Stimulated activated naive CD8-positive, alpha-beta T cell treated with anti-CD3 and anti-CD28 coated beads, Interleukin-15, Interleukin-2, amounts not matched to agents 100 ng/mL and 50 ng/mL, for 24 hours (primary cell): ENCODE data around the gene KRTAP2-2.
"Not testable (repeated sequence)": the region's sequence is repeated elsewhere in the genome, so short reads cannot be mapped to it uniquely, and the experiment has no call there.

Source experiments
- H3K27ac Mint-ChIP-seq: one replicate; pipeline ENCODE4 v1.8.0; 2021; ENCODE audit warnings: mild to moderate bottlenecking, mixed read lengths
- H3K27me3 Mint-ChIP-seq: one replicate; pipeline ENCODE4 v1.8.0; 2021; ENCODE audit warnings: mixed read lengths
- H3K36me3 Mint-ChIP-seq: one replicate; pipeline ENCODE4 v1.8.0; 2021; ENCODE audit warnings: low read depth, mixed read lengths
- H3K4me1 Mint-ChIP-seq: one replicate; pipeline ENCODE4 v1.8.0; 2021; ENCODE audit warnings: low read depth, mixed read lengths
- H3K4me3 Mint-ChIP-seq: one replicate; pipeline ENCODE4 v1.8.0; 2021; ENCODE audit warnings: mild to moderate bottlenecking, mixed read lengths
- H3K9me3 Mint-ChIP-seq: one replicate; pipeline ENCODE4 v1.8.0; 2021; ENCODE audit warnings: mixed read lengths

KRTAP2-2 gene

DNA sequence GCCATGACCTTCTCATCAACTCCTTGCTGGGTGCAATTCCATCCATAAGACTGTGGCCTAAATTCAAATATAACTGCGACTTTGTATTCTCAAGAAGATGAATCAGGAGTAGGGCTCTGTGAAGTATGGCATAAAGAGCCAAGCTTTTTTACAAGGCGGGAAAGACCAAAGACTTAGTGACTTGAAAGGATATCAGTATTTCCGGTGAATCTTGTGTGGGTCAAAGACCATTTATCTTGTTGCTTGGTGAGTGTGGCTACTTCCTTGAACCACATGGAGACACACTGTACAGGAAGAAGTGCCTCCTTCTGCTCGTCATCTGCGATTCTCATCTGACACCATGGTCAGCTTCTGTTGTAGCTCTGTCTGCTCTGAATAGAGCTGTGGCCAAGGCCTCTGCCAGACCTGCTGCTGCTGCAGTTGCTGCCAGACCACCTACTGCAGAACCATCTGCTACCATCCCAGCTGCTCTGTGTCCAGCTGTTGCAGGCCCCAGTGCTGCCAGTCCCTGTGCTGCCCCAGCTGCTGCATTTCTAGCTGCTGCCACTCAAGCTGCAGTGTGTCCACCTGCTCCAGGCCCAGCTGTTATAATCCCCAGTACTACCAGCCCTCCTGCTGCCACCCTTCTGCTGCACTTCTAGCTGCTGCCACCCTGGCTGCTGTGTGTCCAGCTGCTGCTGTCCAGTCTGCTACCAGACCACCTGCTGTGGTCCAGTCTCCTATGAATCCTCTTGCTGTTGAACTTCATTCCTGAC lies 16.8 kb upstream of the KRTAP2-2 start:
- H3K27me3 Mint-ChIP-seq = peaks cover 5% of the 10 kb centered on the region
- H3K36me3 Mint-ChIP-seq = no peaks in the 10 kb centered on the region
- H3K27ac Mint-ChIP-seq = no peak overlapping the region
- no peaks in the 10 kb centered on the region for H3K9me3 Mint-ChIP-seq
- no peaks in the 10 kb centered on the region for H3K4me1 Mint-ChIP-seq
- H3K4me3 Mint-ChIP-seq = no peak overlapping the region

DNA sequence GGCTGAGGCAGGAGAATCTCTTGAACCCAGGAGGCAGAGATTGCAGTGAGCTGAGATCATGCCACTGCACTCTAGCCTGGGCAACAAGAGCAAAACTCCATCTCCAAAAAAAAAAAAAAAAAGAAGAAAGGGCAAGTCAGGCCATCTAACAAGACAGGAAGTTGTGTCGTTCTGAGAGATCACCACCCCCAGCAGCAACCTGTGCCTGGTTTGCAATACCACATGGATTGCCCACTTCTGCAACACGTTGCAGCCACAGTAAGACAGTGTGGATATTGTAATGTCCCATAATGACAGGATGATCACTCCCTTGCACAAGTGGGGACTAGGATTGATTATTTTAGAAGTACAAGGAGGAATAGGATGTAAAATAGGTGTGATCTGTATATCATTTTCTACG lies 14.0 kb upstream of the KRTAP2-2 start:
- Mint-ChIP-seq H3K27ac (no peak overlapping the region), H3K4me3 (no peak overlapping the region), H3K36me3 (no peaks in the 10 kb centered on the region), H3K9me3 (no peaks in the 10 kb centered on the region), H3K4me1 (peaks cover 4% of the 10 kb centered on the region), H3K27me3 (no peaks in the 10 kb centered on the region)

DNA sequence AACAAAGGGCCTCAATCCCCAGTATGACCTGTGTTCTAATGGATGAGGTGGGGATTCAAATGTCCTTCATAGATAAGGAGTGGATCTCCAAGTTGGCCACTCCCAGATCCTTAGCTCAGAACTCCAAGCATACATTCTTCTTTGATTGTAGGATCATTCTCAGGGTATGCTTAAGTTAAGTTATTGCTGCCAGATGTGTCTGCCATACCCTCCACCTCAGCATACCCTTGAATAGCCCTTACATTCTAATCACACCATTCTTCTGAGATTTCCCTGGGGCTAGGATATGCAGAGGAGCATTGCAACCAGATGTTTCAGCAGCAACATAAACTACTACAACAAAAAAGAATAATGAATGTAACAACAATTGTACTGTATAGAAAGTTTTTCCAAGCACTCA lies 12.3 kb upstream of the KRTAP2-2 start:
- Mint-ChIP-seq H3K27ac (no peak overlapping the region), H3K9me3 (no peaks in the 10 kb centered on the region), H3K4me3 (no peak overlapping the region), H3K27me3 (no peaks in the 10 kb centered on the region), H3K4me1 (peaks cover 4% of the 10 kb centered on the region), H3K36me3 (no peaks in the 10 kb centered on the region)

DNA sequence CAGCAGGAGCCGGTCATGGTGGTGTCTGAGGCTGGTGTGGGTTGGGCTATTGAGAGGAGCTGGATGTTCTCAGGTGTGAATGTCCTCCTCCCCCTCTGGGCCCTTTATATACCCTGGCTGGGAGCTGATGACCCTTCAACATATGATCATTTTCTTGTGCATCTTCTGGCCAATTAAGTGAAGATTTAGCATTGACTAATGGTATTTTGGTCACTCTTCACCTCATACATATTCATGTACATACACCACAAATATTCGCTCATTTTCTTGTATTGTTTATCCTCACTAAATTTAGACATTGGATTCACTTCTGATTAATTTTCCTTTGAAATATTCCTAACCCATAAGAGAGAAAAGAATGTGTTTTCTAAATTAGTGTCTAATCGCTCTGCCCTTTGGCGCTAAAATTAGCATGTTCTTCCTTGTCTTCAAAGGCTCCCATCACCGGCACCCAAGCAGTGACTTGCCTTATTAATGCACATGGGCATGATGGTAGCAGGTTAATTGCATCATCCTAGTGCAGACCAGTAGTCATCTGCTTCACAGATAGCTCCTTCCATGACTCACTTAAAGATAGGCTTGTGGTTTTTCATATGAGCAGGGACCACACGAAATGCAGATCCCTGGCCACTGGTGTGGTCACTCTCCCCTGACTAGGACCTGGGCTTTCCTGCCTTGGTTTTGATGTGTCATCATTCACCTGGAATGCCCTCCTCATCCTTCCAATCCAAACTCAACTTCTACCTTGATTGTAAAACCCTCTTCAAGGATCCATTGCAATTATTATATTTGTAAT lies 11.0 kb upstream of the KRTAP2-2 start, which contains the start of gene KRTAP2-4:
Gene KRTAP2-4, minus strand, starts transcription at position 51 of the 796 bp plus-strand sequence. Its CDS starts 34 bp downstream, at position 17.
- Mint-ChIP-seq H3K9me3 (no peaks in the 10 kb centered on the region), H3K4me3 (no peak within 1 kb of the TSS), H3K27me3 (peaks cover 3% of the 10 kb centered on the region), H3K4me1 (peaks cover 4% of the 10 kb centered on the region), H3K27ac (no peak within 1 kb of the TSS), H3K36me3 (no peaks in the 10 kb centered on the region)

DNA sequence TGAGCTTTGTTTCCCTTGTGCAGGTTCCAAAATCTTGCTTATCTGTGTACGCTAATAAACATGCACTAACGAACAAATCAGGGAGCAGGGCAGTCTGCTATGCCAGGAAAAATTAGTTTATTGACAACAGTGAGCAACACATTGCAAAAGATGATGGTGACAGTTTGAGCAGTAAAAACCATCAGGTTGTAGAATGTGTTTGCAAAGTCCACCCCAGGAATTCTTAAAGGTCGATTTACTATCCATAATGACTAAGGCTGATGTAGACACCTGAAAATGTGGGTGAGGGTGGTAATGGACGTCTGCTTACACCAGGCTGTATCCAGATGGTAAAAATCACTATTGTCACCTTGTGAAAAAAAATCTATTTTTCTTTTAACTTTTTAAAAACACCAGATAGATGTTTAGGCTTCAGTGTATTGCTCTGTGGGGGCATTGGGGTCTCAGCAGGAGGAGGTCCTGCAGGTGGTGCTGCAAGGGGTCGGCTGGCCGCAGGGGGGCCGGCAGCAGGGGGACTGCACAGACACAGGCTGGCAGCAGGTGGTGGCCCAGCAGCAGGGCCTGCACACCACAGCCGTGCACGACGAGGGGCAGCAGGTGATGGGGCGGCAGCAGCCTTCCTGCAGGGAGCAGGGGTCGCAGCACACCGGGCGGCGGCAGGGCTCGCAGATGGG lies 10.1 kb upstream of the KRTAP2-2 start:
- not testable (repeated sequence) for H3K4me1 Mint-ChIP-seq, H3K27ac Mint-ChIP-seq, H3K4me3 Mint-ChIP-seq, H3K9me3 Mint-ChIP-seq, H3K36me3 Mint-ChIP-seq
- H3K27me3 Mint-ChIP-seq = peaks cover 11% of the 10 kb centered on the region

GRCh38 chr17:41064301-41064700 lies 9.3 kb upstream of the KRTAP2-2 start:
- Mint-ChIP-seq H3K36me3 (no peaks in the 10 kb centered on the region), H3K27ac (no peak overlapping the region), H3K9me3 (no peaks in the 10 kb centered on the region), H3K4me3 (no peak overlapping the region), H3K4me1 (peaks cover 4% of the 10 kb centered on the region), H3K27me3 (peaks cover 16% of the 10 kb centered on the region)

- Mint-ChIP-seq H3K9me3 (no peaks in the 10 kb centered on the region), H3K4me1 (peaks cover 4% of the 10 kb centered on the region), H3K27me3 (peaks cover 23% of the 10 kb centered on the region), H3K4me3 (no peak overlapping the region), H3K36me3 (no peaks in the 10 kb centered on the region), H3K27ac (no peak overlapping the region)
Observed at GRCh38 chr17:41063449-41063848, 8.4 kb upstream of the KRTAP2-2 start.

GRCh38 chr17:41061964-41062363 lies 6.9 kb upstream of the KRTAP2-2 start:
- no peak overlapping the region for H3K4me3 Mint-ChIP-seq

DNA sequence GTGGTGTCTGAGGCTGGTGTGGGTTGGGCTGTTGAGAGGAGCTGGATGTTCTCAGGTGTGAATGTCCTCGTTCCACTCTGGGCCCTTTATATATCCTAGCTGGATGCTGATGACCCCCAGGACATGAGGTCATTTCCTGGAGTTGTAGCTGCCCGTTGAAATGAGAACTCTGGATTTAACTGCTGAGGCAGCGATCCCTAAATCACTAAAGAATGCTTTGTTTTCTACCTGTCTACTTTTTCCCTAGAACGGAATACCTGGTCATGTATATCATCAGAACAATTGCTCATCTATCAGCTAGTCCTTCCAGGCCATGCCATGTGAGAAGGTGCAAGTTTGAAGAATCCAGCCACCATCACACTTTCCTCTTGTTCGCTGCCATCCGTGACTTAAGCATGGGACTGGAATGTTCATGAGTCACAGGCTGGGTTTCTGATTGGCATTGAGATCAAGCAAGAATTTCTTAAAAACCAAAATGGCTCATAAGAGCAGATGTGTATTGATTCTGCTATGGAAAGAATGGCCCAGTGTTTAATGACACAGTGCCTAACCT lies 5.1 kb upstream of the KRTAP2-2 start, which contains the start of gene KRTAP2-3:
Gene KRTAP2-3, minus strand, starts transcription at position 63 of the 553 bp plus-strand sequence. CDS start 64 bp downstream, outside the sequence.
- Mint-ChIP-seq H3K36me3 (no peaks in the 10 kb centered on the region), H3K27ac (no peak within 1 kb of the TSS), H3K4me1 (no peaks in the 10 kb centered on the region), H3K9me3 (no peaks in the 10 kb centered on the region), H3K4me3 (no peak within 1 kb of the TSS), H3K27me3 (peaks cover 53% of the 10 kb centered on the region)

More at GRCh38 chr17:41061964-41062363, 6.9 kb upstream of the KRTAP2-2 start:
- Mint-ChIP-seq H3K27ac (no peak overlapping the region), H3K9me3 (no peaks in the 10 kb centered on the region), H3K27me3 (peaks cover 35% of the 10 kb centered on the region), H3K4me1 (peaks cover 4% of the 10 kb centered on the region), H3K36me3 (no peaks in the 10 kb centered on the region)

- not testable (repeated sequence) for H3K36me3 Mint-ChIP-seq, H3K4me3 Mint-ChIP-seq, H3K27ac Mint-ChIP-seq, H3K4me1 Mint-ChIP-seq, H3K9me3 Mint-ChIP-seq
- H3K27me3 Mint-ChIP-seq = peaks cover 53% of the 10 kb centered on the region
Observed at GRCh38 chr17:41059276-41060051, 4.4 kb upstream of the KRTAP2-2 start.

DNA sequence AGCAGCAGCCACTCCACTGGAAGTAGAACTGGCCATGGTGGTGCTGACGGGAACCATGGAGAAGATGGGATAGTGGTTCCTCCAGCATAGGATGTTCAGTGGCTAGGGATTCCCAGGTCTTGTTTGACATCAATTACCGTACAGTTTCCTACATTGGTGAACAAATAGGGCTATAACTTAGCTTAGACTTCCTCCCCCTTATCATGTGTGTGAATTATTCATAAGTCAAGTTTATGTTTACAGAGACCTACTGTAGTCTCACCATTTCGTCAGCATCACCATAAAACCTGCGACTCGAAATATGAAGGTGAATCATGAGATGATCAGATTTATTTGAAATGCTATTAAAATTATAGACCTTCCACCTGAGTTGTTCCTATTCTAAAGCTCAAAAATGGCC lies 3.7 kb upstream of the KRTAP2-2 start:
- Mint-ChIP-seq H3K4me1 (no peaks in the 10 kb centered on the region), H3K9me3 (no peaks in the 10 kb centered on the region), H3K36me3 (no peaks in the 10 kb centered on the region), H3K4me3 (no peak overlapping the region), H3K27ac (no peak overlapping the region), H3K27me3 (peaks cover 53% of the 10 kb centered on the region)

DNA sequence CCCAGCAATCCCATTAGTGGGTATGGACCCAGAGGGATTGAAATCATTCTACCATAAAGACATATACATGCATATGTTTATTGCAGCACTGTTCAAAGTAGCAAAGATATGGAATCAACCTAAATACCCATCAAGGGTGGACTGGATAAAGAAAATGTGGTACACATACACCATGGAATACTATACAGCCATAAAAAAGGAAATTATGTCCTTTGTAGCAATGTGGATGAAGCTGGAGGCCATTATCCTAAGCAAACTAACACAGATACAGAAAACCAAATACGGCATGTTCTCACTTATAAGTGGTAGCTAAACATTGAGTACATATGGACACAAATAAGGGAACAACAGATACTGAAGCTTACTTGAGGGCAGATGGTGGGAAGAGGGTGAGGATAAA lies 2.5 kb upstream of the KRTAP2-2 start:
- Mint-ChIP-seq H3K9me3 (no peaks in the 10 kb centered on the region), H3K4me1 (no peaks in the 10 kb centered on the region), H3K36me3 (no peaks in the 10 kb centered on the region), H3K4me3 (no peak overlapping the region), H3K27me3 (peaks cover 53% of the 10 kb centered on the region), H3K27ac (no peak overlapping the region)

DNA sequence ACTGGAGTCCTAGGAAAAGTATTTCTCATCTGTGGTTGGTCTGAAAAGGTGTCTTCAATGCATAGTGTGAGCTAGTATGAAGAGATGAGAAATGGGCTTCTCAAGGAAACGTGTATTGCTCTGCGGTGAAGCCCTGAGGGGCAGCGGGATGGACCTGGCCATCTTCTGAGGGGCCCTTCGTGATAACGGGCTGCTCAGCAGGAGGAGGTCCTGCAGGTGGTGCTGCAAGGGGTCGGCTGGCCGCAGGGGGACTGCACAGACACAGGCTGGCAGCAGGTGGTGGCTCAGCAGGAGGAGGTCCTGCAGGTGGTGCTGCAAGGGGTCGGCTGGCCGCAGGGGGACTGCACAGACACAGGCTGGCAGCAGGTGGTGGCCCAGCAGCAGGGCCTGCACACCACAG lies 474 bp downstream of the KRTAP2-2 start:
- not testable (repeated sequence) for H3K27ac Mint-ChIP-seq, H3K4me3 Mint-ChIP-seq, H3K9me3 Mint-ChIP-seq, H3K4me1 Mint-ChIP-seq, H3K36me3 Mint-ChIP-seq
- peaks cover 40% of the 10 kb centered on the region for H3K27me3 Mint-ChIP-seq

DNA sequence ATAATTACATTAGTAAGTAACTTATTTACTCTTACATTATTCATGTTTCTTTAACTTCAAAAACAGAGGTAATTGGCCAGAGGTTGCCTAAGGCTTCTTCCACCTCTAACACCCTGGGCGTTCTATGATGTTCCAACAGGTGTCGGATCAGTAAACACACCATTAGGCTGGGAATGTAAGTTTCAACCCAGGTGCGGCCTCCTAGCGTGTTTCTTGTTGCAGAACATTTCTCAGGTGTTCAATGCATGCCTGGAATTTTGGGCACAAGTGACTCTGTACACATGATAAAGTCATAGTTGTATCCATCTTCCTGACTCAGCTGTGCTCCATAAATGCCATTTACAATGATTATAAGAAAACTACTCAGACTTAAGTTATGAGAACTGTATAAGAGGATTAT lies 1.0 kb downstream of the KRTAP2-2 start:
- Mint-ChIP-seq H3K36me3 (no peaks in the 10 kb centered on the region), H3K27me3 (peaks cover 35% of the 10 kb centered on the region), H3K4me1 (no peaks in the 10 kb centered on the region), H3K4me3 (no peak overlapping the region), H3K27ac (no peak overlapping the region), H3K9me3 (no peaks in the 10 kb centered on the region)
